ENCODE data around the gene DUOX2.

DNA sequence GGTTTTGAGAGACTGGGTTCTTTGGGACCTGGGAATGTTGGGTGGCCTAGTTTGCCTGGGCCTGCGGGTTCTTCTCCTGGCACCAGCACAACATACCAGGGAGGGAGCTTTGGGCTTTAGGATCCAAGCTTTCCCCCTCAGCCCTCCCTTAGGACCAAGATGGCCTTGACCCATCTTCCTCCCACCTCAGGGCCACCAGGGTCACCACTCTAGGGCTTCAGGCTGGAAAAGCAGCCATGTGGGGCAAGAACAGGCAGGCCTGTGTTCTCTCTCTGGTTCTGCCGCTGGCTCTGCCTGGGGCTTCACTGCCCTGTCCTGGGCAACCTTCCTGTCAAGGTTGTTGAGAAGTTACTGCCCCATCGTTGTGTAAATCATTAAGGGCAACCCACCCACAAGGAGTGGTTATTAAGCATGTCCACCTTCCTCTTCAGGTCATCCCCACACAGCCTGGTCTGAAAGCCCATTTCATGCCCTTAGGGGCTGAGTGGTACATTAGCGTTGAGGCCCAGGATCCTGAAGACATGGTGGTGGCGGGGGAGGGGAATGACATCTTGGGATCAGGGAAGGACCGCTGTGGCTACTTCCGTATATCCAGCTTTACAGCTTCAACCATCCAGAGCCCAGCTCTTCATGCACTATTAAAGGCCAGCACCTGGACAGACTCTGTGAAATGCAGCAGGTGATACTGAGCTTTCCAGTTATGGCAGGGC is 16.5 kb upstream of the DUOX2 start:
- TF ChIP-seq, protein P1, sequence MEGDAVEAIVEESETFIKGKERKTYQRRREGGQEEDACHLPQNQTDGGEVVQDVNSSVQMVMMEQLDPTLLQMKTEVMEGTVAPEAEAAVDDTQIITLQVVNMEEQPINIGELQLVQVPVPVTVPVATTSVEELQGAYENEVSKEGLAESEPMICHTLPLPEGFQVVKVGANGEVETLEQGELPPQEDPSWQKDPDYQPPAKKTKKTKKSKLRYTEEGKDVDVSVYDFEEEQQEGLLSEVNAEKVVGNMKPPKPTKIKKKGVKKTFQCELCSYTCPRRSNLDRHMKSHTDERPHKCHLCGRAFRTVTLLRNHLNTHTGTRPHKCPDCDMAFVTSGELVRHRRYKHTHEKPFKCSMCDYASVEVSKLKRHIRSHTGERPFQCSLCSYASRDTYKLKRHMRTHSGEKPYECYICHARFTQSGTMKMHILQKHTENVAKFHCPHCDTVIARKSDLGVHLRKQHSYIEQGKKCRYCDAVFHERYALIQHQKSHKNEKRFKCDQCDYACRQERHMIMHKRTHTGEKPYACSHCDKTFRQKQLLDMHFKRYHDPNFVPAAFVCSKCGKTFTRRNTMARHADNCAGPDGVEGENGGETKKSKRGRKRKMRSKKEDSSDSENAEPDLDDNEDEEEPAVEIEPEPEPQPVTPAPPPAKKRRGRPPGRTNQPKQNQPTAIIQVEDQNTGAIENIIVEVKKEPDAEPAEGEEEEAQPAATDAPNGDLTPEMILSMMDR (conservative IDR thresholded peaks at IDR 0.05; ENCODE audit: low read depth, low read length): no peak
- TF ChIP-seq EZH2 (IDR thresholded peaks at IDR 0.05; ENCODE audit: borderline replicate concordance, low read depth, low read length, poor library complexity, severe bottlenecking): no peak
